Neural progenitor cell (in vitro differentiated cells): ENCODE results near the gene UGT1A7.

ENCODE experiments used
- CTCF ChIP-seq: fragments of 200-600 bp; sonication (generic); IDR thresholded peaks from 2 replicates; pipeline ENCODE4 v1.5.1; 2017; ENCODE audit warnings: antibody characterized with exemption, mild to moderate bottlenecking
- EZH2phosphoT487 ChIP-seq: fragments of 200-600 bp; sonication (generic); IDR thresholded peaks from 2 replicates; pipeline ENCODE4 v1.6.1; 2017; ENCODE audit warnings: antibody characterized with exemption

GRCh38 chr2:233760043-233760442 is 78.3 kb downstream of the UGT1A7 start, which contains the start of gene UGT1A1:
- TF ChIP-seq CTCF = no peak
- TF ChIP-seq EZH2phosphoT487 = no peak
